HG03097 (cell line): Measurements from ENCODE around the gene RASSF4.
A peak's percentile ranks its signal among the peaks of the same experiment; 100 is the strongest.
"Not testable (repeated sequence)": the region's sequence is repeated elsewhere in the genome, so short reads cannot be mapped to it uniquely, and the experiment has no call there.

Experiments
- ATAC-seq: cut with Tn5 transposase; IDR thresholded peaks from one replicate; pipeline ENCODE4 v1.9.1; 2021; ENCODE audit not compliant: unreplicated experiment, low FRiP score

Gene RASSF4

GRCh38 chr10:45000752-45001380 is 41.3 kb downstream of the RASSF4 start, which contains the start of gene ZNF22:
ZNF22 (plus strand) TSS chr10:45000923; CDS start chr10:45003369, 2,446 bp downstream.
- peak; percentile 71 for ATAC-seq

GRCh38 chr10:45001381-45002148 is 42.0 kb downstream of the RASSF4 start:
- ATAC-seq: peak; percentile 62

GRCh38 chr10:45003432-45004000 is 43.9 kb downstream of the RASSF4 start:
- ATAC-seq: no peak

- no peak for ATAC-seq
Measured at GRCh38 chr10:45004661-45005060, 45.1 kb downstream of the RASSF4 start.

GRCh38 chr10:45005284-45005683 is 45.7 kb downstream of the RASSF4 start:
- no peak for ATAC-seq

- no peak for ATAC-seq
Measured at GRCh38 chr10:45006276-45007030, 46.9 kb downstream of the RASSF4 start.

- peak; percentile 79 for ATAC-seq
Measured at GRCh38 chr10:45008524-45009161, 49.0 kb downstream of the RASSF4 start.

GRCh38 chr10:45014557-45014956 is 55.0 kb downstream of the RASSF4 start:
- not testable (repeated sequence) for ATAC-seq

- ATAC-seq: no peak
Measured at GRCh38 chr10:45015590-45015989, 56.0 kb downstream of the RASSF4 start.

- no peak for ATAC-seq
Measured at GRCh38 chr10:45023426-45023825, 63.8 kb downstream of the RASSF4 start.

GRCh38 chr10:45034301-45034700 is 74.7 kb downstream of the RASSF4 start:
- no peak for ATAC-seq

GRCh38 chr10:45035673-45036072 is 76.1 kb downstream of the RASSF4 start:
- ATAC-seq: no peak

GRCh38 chr10:45040921-45041542 is 81.4 kb downstream of the RASSF4 start:
- no peak for ATAC-seq

GRCh38 chr10:45044290-45044689 is 84.7 kb downstream of the RASSF4 start:
- ATAC-seq: no peak
